GM21737 (cell line): ENCODE results near the gene BMPR1A.
"Not testable (repeated sequence)": the region's sequence is repeated elsewhere in the genome, so short reads cannot be mapped to it uniquely, and the experiment has no call there.

Experiments
- ATAC-seq: cut with Tn5 transposase; IDR thresholded peaks from one replicate; pipeline ENCODE4 v1.9.1; 2021; ENCODE audit warnings: mild to moderate bottlenecking, moderate library complexity; ENCODE audit not compliant: unreplicated experiment

BMPR1A gene

GRCh38 chr10:86728056-86728455, 28.4 kb upstream of the BMPR1A start:
- ATAC-seq, result no peak

DNA sequence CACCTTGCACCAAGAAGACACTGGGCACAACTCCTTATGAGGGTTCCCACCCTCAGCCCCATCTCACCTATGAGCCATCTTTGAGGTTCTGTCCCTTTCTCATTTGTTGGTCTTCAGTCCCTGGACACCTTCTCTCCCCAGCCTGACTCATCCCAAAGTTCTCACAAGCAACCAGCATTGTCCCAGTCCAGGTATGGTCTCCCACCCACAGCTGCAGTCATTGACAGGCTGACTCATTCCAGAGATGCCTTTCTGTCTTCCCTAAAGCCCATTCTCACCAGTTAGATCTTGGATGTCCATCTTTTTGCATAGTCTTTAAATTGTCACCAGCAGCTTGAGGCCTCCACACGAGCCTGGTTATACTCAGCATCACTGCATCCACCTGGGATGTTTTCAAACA, 26.7 kb upstream of the BMPR1A start:
- ATAC-seq, result no peak

GRCh38 chr10:86730227-86730626, 26.2 kb upstream of the BMPR1A start:
- no peak for ATAC-seq

DNA sequence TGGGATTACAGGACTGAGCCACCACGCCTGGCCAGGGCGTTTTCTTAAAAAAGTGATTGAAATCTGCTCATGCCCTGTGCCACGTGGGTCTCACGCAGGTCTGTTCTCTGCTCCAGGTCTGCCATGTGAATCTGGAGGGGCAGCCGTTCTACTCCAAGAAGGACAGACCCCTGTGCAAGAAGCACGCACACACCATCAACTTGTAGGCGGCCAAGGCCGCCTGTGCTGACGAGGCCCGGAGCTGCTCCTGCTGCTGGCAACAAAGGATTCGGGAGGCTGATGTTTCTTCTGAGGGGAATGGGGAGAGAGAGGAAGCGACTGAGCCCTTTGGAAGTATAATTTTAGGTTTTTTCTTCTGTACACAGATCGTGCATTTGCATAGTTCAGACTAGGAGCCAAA, 23.6 kb upstream of the BMPR1A start:
- ATAC-seq, result no peak

DNA sequence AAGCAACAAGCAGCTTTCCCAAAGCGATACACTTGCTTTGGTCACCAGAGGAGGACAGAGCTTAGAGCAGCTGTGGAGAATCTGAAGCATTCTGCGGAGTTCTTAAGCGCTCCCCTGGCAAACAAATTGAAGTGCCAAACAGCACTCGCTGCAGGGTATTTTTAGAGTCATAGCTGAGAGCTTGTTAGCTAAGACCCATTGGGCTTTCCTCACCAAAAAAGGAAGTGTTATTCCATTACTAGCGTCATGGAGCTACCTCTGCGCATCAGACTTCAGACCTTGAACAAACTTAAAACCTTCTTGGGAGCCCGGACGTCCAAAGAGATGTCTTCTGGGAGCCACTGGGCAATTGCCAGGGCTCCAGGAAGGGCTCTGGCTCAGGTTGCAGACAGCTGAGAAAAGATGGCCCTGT, 23.2 kb upstream of the BMPR1A start:
- no peak for ATAC-seq

GRCh38 chr10:86734207-86734988, 22.0 kb upstream of the BMPR1A start:
- no peak for ATAC-seq

DNA sequence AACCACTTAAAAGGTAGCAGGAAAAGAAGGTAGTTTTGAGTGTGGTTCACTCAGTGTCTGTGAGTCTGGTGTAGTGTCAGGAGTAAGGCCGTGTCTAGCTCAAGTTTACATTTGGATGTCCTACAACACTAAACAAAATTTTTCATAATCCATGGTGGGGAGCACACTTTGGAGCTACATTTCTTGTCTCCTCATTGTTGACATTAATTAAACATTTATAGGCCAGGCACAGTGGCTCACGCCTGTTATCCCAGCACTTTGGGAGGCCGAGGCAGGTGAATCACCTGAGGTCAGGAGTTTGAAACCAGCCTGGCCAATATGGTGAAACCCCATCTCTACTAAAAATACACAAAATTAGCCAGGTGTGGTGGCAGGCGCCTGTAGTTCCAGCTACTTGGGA, 21.1 kb upstream of the BMPR1A start:
- not testable (repeated sequence) for ATAC-seq

DNA sequence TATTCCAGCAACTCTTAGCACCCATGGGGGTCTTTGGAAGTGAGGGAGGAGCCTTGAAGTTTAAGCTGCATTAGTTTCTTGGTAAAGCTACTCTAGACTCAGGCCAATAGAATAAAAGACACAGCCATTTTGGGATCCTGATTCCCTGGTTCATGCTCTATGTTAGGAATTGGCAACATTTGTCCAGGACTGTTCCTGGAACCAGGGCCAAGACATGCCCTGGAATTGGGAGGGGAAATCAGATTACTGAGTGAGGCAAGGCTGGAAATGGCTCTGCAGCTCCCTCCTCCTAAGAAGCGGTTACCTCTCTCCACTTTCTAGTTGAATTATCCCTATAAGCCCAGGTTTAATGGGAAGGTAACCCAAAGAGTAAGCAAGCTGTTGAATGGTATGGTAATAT, 14.2 kb upstream of the BMPR1A start:
- no peak for ATAC-seq

- ATAC-seq, result no peak
Measured at GRCh38 chr10:86744067-86744725, 12.2 kb upstream of the BMPR1A start.

DNA sequence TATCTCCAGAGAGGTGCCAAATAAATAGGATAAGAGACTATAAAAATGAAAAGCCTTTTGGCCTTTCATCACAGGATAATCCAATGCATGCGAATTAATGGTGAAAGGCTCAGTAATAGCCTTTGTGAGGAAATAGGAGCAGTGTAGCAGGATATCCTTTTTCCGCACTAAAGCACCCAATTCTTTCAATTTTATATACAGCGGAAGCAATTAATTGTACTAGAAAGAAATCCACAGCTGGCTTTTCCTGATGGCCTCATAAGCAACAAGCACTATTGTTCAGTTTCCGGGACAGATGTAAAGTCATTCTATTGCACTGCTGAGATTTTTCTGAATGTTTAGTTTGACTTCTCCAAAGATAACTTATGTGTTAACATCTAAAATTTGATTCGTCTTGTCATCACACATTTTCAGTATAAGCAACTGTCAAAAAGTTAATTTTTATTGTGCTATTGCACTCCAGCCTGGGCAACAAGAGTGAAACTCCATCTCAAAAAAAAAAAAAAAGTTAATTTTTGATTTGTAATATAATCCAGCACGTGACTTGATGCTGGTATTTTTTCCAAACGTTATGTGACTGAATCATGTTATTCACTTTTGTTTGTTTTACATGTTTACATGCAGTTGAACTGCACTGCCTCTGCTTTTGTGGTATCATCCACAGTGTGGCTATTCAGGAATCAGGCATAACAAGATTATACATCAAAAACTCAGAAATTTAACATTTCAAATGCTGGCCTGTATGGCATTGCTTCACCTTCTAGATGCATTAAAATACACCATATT, 8.4 kb upstream of the BMPR1A start:
- ATAC-seq, result no peak

DNA sequence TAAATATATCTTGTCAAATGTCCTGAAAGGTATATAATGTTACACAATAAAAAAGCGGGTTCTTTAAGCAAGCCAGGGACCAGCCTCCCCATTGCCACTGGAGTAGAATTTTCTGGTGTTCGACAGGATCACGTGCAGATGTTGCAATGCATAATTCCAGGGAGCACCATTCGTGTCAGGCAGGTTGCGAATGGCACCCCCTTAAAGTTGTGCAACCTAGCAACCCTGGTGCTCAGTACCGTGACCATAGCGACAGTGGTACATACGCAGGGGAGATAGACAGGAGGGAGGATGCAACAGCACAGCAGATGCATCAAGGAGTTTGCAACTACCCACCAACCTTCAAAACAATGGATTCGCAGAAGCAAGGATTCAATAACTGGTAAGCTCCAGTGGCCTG, 6.6 kb upstream of the BMPR1A start:
- ATAC-seq, result no peak

- ATAC-seq, result no peak
Measured at GRCh38 chr10:86751477-86751876, 4.9 kb upstream of the BMPR1A start.

GRCh38 chr10:86752311-86752710, 4.1 kb upstream of the BMPR1A start:
- ATAC-seq, result no peak

- no peak for ATAC-seq
Measured at GRCh38 chr10:86753051-86753450, 3.4 kb upstream of the BMPR1A start.

DNA sequence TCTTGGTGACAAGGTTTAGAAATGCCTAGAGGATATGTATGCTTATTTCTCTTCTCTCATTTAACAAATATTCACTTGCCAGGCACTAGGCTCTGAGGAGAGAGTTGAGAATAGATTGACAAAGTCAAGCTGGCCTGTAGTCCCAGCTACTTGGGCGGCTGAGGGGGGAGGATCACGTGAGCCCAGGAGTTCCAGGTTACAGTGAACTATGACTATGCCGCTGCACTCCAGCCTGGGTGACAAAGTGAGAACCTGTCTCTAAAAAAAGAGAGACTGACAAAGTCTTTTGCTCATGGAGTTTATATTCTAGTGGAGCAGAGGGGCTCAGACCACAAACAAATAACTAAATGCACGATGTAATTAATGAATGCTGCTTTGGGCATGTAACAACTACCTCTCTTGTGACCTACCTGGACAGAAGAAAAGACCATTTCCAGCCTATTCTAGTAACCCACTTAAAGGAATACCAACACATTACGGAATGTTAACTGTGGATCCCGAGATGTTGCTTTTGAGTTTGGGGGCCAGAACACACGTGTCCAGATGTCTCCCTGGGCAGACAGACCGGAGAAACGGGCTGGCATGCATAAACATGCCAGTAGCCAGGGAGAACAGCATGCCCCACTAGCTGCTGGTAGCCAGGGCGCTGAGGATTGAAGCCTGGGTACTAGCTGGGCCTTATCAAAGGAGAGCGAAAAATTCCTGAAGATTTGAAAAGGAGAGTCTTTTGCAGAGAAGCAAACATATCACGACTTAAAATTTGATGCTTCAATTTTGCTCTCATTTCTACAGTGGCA, 2.6 kb upstream of the BMPR1A start:
- no peak for ATAC-seq

GRCh38 chr10:86755454-86755739, 1.0 kb upstream of the BMPR1A start:
- no peak for ATAC-seq

DNA sequence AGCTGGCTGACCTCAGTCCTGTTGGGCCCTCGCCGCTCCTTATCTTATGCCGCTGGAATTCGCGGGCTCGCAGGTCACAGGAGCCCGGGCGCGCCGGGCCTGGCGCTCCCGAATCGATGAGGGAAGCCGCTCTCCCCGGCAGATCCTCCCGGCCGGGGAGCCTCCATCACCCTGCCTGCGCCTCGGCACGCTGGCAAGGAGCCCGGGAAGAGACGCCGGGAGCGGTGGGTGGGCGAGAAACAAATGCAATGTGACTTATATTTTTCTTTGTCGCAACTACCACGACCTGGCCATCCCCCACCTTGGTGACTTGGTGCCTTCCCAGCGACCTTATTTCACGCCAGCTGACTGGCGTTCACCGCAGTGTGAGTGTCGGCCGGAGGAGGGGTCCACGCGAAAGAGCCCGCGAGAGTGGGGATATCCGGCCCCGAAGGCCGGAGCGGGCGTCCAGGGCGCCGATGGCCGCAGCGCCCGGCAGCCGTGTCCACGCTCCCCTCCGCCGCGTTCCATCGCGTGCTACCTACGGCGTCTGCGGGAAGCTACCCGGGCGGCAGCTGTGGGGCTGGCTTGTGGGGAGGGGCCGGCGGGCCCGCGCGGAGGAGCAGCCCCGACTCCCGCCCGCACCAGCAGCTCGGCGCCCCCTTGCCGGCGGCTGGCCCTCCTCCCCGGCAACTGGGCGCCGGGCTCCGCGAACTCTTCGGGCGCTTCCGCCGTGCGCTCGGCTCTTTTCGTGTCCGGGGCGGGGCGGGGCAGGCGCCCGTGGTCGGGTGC, 494 bp upstream of the BMPR1A start:
- peak; percentile 77 for ATAC-seq

DNA sequence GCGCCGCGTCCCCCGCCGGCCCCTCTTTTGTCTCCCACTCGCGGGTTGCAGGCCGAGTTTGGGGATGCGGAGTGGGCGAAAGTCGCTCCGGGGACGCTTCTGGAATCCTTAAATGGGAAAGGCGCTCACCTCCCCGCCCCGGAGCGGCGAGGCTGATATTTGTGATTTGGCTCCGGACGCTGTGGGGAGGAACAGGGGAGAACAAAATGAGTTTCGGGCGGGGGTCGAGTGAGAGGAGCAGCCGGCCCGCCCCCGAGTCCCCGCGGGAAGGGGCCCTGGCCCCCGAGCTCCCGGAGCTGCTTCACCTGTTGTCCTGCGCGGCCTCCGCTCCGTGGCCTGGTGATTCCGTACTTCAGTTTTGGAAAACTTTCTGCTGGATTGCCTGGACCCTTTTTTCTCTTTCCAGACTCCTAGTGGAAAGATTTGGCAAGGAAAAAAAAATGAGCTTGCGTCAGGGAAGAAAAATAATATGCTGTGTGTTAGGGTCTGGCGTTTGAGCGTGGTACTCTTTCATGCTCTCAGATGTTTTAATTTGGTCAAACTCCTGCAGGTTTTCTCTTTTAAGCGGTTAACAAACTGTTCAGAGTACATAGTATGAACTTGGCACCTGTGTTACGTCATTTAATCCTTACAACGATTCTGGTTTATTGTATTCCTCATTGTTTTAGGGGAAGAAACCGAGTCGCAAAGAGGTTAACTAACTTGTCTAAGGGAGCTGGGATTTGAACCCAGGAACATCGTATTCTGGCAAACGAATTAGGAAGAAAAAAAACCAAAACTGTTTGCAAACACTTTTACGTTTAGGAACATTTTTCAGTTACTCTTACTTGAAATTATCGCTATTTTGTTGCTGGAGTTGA, 924 bp downstream of the BMPR1A start:
- no peak for ATAC-seq

DNA sequence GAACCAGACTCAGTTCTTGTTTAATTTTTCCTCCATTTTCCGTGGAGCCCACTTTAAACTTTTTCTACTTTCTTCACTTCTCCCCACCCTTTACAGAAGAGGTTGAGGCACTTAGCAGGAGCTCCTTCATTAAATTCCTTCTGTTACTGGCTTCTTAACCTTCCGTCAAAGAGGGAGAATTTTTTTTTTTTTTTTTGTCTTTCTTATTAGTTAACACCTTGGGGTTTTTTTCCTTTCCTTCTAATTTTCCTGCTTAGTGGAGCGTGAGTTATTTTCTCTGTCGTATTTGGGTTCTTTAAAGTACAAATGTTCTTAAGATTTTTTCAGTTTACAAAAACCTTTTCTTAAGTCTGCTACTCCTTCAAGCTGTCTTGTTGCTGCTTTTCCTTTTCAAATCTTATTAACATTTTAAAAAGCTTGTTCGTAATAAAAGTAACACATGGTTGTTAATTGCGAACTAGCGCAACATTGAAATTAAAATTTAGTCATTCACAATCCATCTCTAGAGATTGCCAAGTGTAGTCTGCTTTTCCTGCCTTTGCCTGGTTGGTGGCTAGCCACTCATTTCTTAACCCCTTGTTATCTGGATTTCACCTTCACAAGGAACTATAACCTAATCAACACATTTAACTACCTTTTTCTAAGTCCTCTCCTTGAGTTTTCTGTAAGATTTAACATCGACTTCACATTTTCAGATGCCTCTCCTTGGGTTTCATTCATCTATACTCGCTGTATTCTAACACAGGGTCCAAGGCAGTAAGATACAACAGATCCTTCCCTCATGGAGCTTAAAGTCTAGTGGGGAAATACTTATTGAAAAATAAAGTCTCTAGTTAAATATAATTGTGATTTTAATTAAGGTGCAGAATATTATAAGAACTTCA, 2.0 kb downstream of the BMPR1A start:
- no peak for ATAC-seq
